SK-N-MC (cell line): ENCODE data around the gene MAGI3.

Experiments used
- EZH2 ChIP-seq: fragments of 200-600 bp; sonication (generic); IDR thresholded peaks from one replicate; pipeline ENCODE4 v1.6.1; 2017; ENCODE audit warnings: antibody characterized with exemption
- FOXP2 ChIP-seq: optimal IDR thresholded peaks from 2 replicates; pipeline ENCODE3; 2011; ENCODE audit warnings: mild to moderate bottlenecking, moderate library complexity; ENCODE audit not compliant: insufficient read depth; ENCODE audit errors: extremely low read length, control extremely low read depth
- POLR2AphosphoS5 ChIP-seq: IDR thresholded peaks from 2 replicates; pipeline ENCODE4 v1.6.1; 2012; ENCODE audit warnings: mild to moderate bottlenecking, low read depth, low read length, borderline replicate concordance

GRCh38 chr1:113543110-113543509 is 152.8 kb downstream of the MAGI3 start:
- TF ChIP-seq EZH2 (no peak), POLR2AphosphoS5 (no peak), FOXP2 (no peak)
